RPMI8226 (cell line): Measurements from ENCODE around the gene SDC4.

Source experiments
- DNase-seq: peaks from one replicate; pipeline ENCODE4 v3.0.0-alpha.2; 2015

The SDC4 gene

DNA sequence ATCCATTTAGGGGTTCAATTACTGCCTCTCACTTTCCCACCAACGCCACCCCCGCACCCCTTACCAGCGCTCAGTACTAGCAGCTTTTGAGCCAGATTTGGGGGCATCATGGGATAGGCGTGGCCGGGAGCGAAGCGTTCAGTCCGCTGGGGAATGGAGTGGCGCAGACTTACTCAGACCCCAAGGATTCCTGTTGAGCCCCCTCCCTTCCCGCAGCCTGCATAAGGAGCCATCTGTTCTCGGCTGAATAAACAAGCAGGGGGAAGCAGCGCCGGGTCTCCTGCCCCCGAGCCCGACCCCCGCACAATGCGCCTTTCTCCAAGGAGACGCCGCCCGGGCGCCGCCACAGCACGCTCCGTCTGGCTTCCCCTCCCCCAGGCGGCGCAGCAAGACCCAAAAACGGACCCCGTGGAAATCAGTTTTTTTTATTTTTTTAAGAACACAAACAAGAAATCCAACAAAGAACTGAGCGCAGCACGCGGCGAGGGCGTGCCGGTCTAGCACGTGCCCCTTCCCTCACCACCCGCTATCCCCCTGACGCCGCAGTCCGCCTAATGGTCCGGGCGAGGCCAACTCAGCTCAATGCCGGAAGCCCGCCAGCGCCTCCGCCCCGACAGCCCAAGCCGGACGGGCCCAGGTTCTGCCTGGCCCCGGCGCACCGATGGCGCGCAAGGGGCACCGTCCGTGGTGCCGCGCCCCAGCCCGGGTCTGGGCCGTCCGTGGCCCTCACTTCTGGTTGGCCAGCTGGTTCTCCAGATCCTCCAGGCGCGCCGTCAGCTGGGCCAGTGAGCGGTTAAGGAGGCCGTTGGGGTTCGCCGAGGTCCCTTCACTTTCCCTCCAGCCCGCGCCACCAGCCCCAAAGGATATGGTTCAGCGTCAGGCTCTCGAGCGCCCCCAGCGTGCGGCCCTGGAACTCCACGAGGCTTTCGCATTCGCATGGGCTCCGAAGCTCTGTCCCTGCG, 54.9 kb downstream of the SDC4 start:
- DNase-seq, result peak; percentile 81

DNA sequence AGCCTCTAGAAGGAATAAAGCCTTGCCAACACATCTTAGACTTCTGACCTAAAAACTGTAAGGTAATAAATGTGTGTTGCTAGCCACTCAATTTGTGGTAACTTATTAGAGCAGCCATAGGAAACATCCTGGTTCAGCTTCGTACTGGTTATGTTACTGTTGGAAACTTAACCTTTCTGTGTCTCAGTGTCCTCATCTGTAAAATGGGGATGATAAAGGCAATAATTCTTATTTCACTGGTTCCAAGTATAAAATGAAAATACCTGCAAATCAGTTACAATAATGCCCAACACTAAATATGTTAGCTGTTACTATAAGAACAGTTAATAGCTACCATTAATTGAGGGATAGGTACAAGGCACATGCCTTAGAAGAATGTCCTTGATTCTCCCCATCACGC, 55.9 kb downstream of the SDC4 start:
- no peak for DNase-seq

DNA sequence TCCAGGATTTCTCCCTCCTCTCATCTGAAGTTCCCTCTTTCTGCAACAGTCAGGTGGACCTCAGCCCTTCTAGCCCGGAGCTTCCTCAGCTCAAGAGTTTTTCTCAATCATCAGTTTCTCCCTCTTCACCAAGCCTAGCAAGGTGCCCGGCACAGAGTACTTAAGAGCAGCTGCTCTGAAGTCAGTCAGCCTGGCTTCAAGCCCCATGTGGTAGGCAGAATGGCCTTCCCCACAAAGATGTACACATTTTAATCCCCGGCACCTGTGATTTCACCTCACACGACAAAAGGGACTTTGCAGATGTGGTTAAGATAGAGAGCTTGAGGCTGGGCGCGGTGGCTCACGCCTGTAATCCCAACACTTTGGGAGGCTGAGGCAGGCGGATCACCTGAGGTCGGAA, 56.7 kb downstream of the SDC4 start:
- DNase-seq, result no peak

DNA sequence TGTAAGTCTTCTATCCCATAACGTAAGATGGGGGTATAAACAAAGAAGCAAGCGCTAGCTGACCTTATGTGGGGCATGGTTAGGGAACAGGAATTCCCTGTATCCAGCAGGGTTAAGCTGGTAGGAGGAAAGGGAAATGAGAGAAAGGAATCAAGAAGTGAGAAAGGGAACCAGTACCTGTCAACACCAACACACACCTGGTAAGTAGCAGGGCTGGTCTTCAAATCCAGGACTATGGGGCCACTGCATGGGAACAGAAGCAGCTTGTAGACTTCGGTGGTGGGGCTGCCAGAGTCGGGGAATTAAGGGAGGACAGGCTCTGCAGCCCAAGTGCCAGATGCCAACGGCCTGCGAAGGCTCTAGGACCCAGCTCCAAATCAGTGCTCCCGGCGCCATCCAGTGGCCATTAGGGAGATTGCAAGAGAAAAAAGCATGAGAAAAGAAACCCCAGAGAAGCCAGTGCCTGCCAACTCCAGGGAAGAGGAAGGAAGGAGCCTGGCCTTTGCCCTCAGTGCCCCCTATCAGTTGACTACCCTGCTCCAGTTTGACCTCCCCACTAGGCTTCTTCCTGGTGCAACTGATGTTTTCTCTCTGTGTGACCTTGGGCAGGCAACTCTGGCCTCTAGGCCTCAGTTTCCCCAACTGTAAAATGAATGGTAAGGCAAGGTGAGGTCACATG, 57.4 kb downstream of the SDC4 start:
- peak; percentile 76 for DNase-seq

DNA sequence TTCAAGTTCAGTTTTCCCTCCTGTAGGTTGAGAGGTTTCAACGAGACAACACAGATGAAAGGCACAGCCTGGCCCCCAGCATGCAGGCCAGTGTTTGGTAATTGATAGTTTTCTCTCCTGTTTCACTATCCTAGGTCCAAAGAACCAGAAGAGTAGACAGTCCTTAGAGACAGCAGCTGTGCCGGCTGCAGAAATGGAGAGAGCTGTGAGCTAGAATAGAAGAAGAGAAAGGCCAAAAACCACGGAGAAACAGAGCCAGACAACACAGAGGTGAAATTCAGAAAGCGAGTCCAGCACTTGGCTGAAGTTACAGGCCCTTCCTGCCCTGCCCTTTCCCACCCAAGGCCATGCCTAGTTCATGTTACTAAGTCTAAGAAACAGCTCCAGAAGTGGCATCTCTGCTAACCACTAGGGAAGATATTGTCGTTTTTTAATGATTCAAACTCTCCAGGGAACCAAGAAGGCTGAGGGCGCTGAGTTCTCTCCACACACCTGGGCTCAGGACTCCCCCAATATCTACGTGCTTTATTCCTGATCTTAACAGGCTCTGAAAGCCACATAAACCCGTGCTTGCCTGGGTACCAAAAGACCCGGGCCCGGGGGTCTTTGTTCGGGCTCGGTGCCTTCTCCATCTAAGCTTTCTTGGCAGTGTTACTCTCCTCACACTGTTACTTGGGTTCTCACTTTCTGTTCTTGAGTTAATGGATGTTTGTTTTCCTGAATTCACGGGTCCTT, 58.1 kb downstream of the SDC4 start:
- DNase-seq, result no peak

DNA sequence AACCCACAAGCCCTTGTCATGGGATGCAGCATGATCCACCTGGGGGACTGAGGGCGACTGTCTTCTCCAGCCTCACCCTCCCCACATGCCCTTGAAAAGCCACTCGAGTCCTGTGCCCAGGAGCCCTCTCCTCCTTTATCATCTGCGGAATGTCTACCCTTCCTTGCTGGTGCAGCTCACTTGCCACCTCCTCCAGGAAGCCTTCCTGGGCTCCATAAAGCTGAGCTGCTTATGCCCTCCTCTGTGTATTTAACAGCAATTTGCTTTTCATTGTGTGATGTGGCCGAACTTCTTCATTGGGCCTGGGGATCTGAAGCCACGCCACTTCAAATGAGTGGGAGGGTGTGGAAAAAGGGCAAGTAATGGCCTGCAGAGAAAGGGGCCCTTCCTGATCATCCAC, 59.4 kb downstream of the SDC4 start:
- DNase-seq, result no peak

DNA sequence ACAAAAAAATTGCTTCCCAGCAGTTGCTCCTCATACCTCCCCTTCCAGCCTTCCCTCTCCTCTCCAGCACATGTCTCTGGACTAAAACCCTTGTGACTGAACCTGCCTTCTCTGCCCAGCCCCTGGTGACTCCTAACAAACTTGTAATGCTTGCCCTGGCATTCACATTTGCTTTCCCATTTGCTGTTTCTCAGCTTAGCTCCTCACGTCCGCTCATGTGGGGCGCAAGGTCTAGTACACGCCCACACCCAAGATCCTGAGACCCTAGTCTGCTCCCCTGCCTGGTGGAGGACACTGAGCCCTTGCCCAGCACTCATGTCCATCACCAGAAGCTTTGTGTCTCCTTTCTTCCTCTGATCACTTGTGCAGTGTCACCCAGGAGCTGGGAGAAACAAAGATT, 59.8 kb downstream of the SDC4 start:
- DNase-seq, result no peak

DNA sequence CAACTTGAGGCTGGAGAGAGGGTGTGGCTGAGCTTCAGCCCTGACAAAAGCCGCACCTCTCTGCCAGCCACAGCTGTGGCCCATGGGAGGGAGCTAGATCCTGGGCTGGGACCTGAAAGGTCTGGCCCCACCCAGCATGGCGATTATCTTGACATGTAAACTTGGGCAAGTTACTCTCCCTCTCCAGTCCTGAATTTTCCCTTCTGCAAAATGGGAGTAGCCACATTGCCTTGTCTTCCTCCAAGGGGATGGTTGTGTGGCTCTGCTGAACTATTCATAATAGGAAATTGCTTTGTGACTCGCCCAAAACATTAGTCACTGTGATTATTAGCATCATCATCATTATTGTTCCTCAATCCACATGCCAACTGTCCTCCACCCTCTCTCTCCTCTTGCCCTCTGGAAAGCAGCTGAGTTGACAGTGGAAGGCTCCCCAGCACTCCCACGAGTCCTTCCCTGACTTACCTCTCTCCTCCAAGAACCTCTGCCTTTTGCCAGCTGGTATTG, 64.6 kb downstream of the SDC4 start:
- DNase-seq, result no peak

DNA sequence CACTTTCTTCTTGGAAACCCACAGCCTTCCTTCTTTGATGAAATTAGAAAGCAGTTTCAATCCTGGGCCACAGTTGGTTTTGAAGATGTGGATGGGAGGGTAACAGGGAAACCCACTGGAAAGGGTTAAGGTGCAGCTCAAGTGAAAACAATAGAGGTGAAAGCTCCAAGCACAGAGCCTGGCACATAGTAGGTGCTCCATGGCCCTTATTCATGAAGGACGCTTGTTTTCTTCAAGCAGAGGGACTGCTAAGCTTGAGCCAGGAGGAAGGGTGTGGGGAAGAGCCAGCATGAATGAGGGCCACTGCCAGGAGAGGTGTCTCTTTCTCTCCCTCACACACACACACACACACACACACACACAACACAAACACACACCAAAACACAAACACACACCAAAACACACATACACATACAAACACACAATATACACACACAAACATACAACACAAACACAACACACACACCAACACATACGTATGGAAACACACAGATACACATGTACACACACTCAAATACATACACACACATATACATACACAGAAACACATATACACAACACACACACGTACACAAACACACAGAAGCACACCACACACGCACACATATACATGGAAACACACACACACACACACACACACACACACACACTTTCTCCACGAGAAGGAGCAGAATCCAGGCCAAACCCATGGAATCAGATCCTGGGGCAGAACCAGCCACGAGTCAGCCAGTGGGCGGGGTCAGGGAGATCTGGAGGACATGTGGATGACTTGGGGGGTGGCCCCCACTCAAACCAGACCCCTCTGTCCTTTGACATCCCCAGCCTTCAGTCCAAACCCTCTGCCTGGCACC, 65.3 kb downstream of the SDC4 start:
- no peak for DNase-seq

DNA sequence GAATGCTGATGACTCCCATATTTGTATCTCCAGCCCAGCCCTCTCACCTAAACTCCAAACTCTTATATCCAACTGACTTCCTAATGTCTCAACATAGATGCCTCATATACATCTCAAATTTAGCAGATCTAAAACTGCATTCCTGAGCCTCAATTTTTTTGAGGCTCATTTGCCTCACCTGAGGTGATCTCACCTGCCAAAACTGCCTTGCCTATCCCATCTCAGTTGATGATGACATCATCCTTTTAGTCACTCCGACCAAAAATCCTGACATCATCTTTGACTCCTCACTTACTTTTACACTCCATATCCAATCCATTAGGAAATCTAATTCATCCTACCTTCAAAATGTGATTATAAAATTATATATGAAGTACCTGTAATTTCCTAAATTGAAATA, 68.2 kb downstream of the SDC4 start:
- DNase-seq, result no peak

DNA sequence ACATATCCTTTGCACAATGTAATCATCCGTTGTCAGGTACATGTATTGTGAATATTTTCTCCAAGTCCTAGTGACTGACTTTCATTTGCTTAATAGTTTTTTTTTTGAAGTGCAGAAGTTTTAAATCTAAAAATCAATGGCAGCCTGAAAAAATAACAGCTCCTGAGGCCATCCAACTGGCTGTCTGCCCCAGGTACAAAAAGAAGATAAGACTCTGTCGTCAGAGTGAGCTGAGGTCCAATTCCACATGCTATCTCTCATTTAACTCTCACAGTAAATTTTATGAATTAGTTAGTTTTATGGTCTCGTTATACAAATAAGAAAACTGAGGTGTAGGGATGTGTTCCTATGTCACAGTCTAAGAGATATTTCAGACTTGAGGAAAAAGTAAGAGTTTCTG, 72.9 kb downstream of the SDC4 start:
- no peak for DNase-seq
